GM21825 (cell line): Measurements from ENCODE around the gene DPF3.

Experiments used
- ATAC-seq: cut with Tn5 transposase; IDR thresholded peaks from one replicate; pipeline ENCODE4 v1.9.1; 2021; ENCODE audit warnings: mild to moderate bottlenecking, moderate library complexity; ENCODE audit not compliant: unreplicated experiment

The DPF3 gene

GRCh38 chr14:72845196-72845595 lies 48.7 kb downstream of the DPF3 start:
- no peak for ATAC-seq

- no peak for ATAC-seq
Measured at GRCh38 chr14:72844524-72844923, 49.4 kb downstream of the DPF3 start.

GRCh38 chr14:72839753-72840607 lies 53.9 kb downstream of the DPF3 start:
- no peak for ATAC-seq

- ATAC-seq = no peak
Measured at GRCh38 chr14:72839351-72839750, 54.5 kb downstream of the DPF3 start.

GRCh38 chr14:72836085-72836484 lies 57.8 kb downstream of the DPF3 start:
- ATAC-seq = no peak

GRCh38 chr14:72833174-72833573 lies 60.7 kb downstream of the DPF3 start:
- no peak for ATAC-seq

- no peak for ATAC-seq
Measured at GRCh38 chr14:72830786-72831594, 62.9 kb downstream of the DPF3 start.

- ATAC-seq = no peak
Measured at GRCh38 chr14:72830356-72830755, 63.5 kb downstream of the DPF3 start.

- no peak for ATAC-seq
Measured at GRCh38 chr14:72828604-72829003, 65.3 kb downstream of the DPF3 start.

GRCh38 chr14:72826039-72826438 lies 67.9 kb downstream of the DPF3 start:
- ATAC-seq = no peak

- no peak for ATAC-seq
Measured at GRCh38 chr14:72825486-72825885, 68.4 kb downstream of the DPF3 start.

- no peak for ATAC-seq
Measured at GRCh38 chr14:72824051-72824450, 69.8 kb downstream of the DPF3 start.

- ATAC-seq = no peak
Measured at GRCh38 chr14:72822946-72823611, 70.8 kb downstream of the DPF3 start.

- no peak for ATAC-seq
Measured at GRCh38 chr14:72818998-72819397, 74.9 kb downstream of the DPF3 start.

GRCh38 chr14:72816287-72816686 lies 77.6 kb downstream of the DPF3 start:
- no peak for ATAC-seq

GRCh38 chr14:72815430-72815829 lies 78.5 kb downstream of the DPF3 start:
- ATAC-seq = no peak

- no peak for ATAC-seq
Measured at GRCh38 chr14:72812292-72812851, 81.5 kb downstream of the DPF3 start.

GRCh38 chr14:72810201-72810600 lies 83.7 kb downstream of the DPF3 start:
- no peak for ATAC-seq

GRCh38 chr14:72809063-72809462 lies 84.8 kb downstream of the DPF3 start:
- no peak for ATAC-seq

- ATAC-seq = no peak
Measured at GRCh38 chr14:72808564-72808963, 85.3 kb downstream of the DPF3 start.

GRCh38 chr14:72802588-72802946 lies 91.3 kb downstream of the DPF3 start:
- ATAC-seq = no peak
